ENCODE data around the gene VWC2. TPM values are rescaled to one million over a fixed set of nuclear protein-coding genes. Genes with fewer than 3 reads are reported as not detected.

VWC2 gene
- total RNA-seq, 4 donors from 2014 or later: under 0.01 to 0.34 (median 0.22) TPM

DNA sequence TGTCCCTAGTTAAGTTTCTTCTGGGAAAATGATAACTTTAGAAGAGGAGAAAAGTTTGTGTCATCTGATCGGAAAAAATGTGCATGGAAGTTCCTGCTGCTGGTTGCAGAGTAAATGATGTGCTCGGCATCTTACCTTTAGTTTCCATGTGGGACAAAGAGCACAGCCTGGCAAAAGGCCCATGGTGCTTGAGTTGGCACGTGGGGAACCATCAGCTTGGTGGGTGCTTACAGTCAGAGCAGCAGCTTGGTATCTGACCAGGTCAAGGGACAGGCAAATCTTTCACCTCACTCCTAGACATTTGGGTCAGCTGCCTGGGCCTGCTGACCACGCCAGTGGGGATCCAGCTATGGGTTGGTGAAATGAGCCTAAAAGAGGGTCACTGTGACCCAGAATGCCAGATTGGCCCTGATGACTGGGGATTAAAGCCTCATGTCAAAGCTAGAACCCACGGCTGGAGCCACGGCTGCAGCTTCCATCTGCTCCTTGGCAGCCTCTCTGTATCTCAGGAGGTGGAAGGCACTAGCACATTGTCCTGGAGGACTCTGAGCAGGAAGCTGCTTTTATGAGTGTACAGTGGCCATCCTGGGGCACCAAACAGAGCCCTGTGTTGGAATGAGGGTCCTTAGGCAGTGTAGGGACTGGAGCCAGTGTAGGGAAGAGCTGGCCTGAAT is 24.7 kb downstream of the VWC2 start:
- WGBS, 2 donors: 74 to 79% methylated on average over 4 to 6 of the region's 6 CpGs
- no peak overlapping the region for H3K4me3 ChIP-seq (ENCODE audit: low read depth, poor library complexity, severe bottlenecking)
- DNase-seq (ENCODE audit: low spot score in 2 of 2): no peak
- intact Hi-C loops (cut with DNase I; ENCODE audit: low total_unique reads): no loop called here
- TF ChIP-seq, protein P1, sequence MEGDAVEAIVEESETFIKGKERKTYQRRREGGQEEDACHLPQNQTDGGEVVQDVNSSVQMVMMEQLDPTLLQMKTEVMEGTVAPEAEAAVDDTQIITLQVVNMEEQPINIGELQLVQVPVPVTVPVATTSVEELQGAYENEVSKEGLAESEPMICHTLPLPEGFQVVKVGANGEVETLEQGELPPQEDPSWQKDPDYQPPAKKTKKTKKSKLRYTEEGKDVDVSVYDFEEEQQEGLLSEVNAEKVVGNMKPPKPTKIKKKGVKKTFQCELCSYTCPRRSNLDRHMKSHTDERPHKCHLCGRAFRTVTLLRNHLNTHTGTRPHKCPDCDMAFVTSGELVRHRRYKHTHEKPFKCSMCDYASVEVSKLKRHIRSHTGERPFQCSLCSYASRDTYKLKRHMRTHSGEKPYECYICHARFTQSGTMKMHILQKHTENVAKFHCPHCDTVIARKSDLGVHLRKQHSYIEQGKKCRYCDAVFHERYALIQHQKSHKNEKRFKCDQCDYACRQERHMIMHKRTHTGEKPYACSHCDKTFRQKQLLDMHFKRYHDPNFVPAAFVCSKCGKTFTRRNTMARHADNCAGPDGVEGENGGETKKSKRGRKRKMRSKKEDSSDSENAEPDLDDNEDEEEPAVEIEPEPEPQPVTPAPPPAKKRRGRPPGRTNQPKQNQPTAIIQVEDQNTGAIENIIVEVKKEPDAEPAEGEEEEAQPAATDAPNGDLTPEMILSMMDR (IDR thresholded peaks at IDR 0.05): no peak
- TF ChIP-seq POLR2A (IDR thresholded peaks at IDR 0.05): no peak

DNA sequence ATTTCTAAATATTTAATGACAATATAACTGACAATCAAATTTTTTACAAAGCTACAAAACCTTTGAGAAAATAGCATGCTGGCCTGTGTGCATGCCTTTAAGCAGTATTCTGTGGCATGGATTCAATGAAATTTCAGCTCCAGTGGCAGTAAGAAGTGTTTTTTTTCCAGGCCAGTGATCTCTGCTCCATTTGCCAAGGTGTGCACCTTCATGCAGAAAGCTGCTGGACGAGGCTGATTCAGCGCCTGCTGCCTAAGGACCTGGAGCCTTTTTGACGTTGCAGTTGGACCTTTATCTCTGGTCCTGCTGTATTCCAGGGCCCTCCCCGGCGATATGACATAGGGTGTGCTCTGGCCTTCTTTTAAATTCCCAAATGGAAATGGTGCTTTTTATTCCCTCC is 26.6 kb downstream of the VWC2 start:
- H3K4me3 ChIP-seq (ENCODE audit: low read depth, poor library complexity, severe bottlenecking): no peak overlapping the region
- no peak for DNase-seq (ENCODE audit: low spot score in 2 of 2)
- TF ChIP-seq, protein P1 (IDR thresholded peaks at IDR 0.05): no peak
- no peak for TF ChIP-seq POLR2A (IDR thresholded peaks at IDR 0.05)
- intact Hi-C loops (cut with DNase I; ENCODE audit: low total_unique reads): no loop called here
- WGBS, 2 donors: 65 to 70% methylated on average over 5 of the region's 5 CpGs

DNA sequence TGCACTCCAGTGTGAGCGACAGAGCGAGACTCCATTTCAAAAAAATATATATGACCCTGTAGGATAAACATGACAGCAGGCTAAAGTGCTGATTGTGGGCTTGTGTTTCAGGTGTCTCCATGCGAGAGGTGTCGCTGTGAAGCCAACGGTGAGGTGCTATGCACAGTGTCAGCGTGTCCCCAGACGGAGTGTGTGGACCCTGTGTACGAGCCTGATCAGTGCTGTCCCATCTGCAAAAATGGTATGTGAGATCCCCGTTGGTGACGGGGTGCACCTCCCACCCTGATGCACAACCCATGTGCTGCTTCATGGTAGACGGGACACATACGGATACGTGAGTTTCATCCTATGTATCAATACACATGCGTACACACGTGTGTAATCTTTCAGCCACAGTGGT is 29.2 kb downstream of the VWC2 start:
- no peak overlapping the region for H3K4me3 ChIP-seq (ENCODE audit: low read depth, poor library complexity, severe bottlenecking)
- intact Hi-C loops (cut with DNase I; ENCODE audit: low total_unique reads): no loop called here
- 93 to 97% methylated on average over 15 of the region's 15 CpGs for WGBS, 2 donors
- no peak for DNase-seq (ENCODE audit: low spot score in 2 of 2)
- TF ChIP-seq, protein P1 (IDR thresholded peaks at IDR 0.05): no peak
- TF ChIP-seq POLR2A (IDR thresholded peaks at IDR 0.05): no peak

DNA sequence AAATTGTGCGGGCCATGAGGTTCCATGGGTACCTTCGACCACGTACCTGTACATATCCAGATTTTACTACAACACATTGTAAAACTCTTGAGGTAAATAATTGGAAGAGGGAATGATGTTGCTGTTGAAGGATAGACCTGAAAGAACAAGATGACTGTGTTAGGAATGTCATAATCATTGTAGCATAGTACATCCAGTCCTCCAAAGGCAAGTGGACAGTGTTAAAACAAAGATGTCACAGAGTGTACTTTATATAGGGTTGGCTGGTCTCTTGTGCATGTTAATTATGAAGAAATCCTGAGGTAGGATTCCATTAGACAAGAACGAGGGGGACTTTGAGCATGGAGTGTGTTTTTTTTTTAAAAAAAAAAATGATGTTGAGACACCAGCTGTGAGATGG is 30.4 kb downstream of the VWC2 start:
- no peak overlapping the region for H3K4me3 ChIP-seq (ENCODE audit: low read depth, poor library complexity, severe bottlenecking)
- intact Hi-C loops (cut with DNase I; ENCODE audit: low total_unique reads): no loop called here
- no peak for DNase-seq (ENCODE audit: low spot score in 2 of 2)
- 89 to 92% methylated on average over 4 of the region's 4 CpGs for WGBS, 2 donors
- TF ChIP-seq, protein P1 (IDR thresholded peaks at IDR 0.05): no peak
- no peak for TF ChIP-seq POLR2A (IDR thresholded peaks at IDR 0.05)

DNA sequence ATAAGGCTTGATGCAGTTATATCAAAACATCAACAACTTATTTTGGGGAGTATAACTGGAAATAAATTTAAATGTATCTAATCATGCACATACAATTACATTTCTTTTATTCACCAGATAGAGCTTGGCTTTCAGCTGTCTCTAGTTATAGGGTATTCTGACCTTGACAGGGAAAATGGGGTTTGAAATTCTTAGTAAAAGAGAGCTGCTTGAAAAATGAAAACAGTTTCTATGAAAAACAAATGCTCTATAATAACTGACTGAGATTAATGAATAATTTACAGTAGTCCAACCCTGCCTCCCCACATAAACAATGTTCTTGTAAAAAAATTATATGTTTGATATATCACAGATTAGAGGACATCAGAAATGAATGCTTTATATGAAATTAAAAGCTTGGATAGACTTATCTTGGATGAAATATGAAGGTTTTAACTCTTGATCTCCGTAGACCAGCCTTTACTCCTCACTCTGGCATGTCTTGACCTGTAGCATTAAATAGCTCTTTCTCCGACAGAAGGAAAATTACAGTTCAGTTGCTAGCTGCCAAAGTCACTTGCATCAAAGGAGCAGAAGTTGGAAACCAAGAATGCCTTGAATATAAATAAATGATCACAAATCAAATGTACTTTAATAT is 32.1 kb downstream of the VWC2 start:
- DNase-seq (ENCODE audit: low spot score in 2 of 2): no peak

More for the DNA sequence above, 32.1 kb downstream of the VWC2 start:
- WGBS, 2 donors: 54 to 63% methylated on average over 2 of the region's 2 CpGs
- no peak overlapping the region for H3K4me3 ChIP-seq (ENCODE audit: low read depth, poor library complexity, severe bottlenecking)
- intact Hi-C loops (cut with DNase I; ENCODE audit: low total_unique reads): no loop called here
- no peak for TF ChIP-seq POLR2A (IDR thresholded peaks at IDR 0.05)
- TF ChIP-seq, protein P1 (IDR thresholded peaks at IDR 0.05): no peak

All from lower leg skin (tissue), 4 donors.